ENCODE data around the gene ATP8A2. TPM values are rescaled to one million over a fixed set of nuclear protein-coding genes. Genes with fewer than 3 reads are reported as not detected.

The ATP8A2 gene
- total RNA-seq, 1 donor from 2014 or later = 0.40 TPM

- H3K36me3 Mint-ChIP-seq (ENCODE audit: low read depth) = no peaks in the 10 kb centered on the region
- H3K9me3 Mint-ChIP-seq = peaks cover 4% of the 10 kb centered on the region
- peaks cover 16% of the 10 kb centered on the region for H3K27me3 Mint-ChIP-seq
- no peak for DNase-seq
- no peak overlapping the region for H3K27ac Mint-ChIP-seq
- H3K4me3 Mint-ChIP-seq = no peak overlapping the region
- intact Hi-C loops (cut with micrococcal nuclease) = no loop called here
- no peaks in the 10 kb centered on the region for H3K4me1 Mint-ChIP-seq
Measured at GRCh38 chr13:25607096-25607495, 235.3 kb downstream of the ATP8A2 start.

GRCh38 chr13:25608181-25608580, 236.4 kb downstream of the ATP8A2 start:
- no peak for DNase-seq
- Mint-ChIP-seq H3K4me1 (no peaks in the 10 kb centered on the region), H3K4me3 (no peak overlapping the region), H3K36me3 (ENCODE audit: low read depth) (no peaks in the 10 kb centered on the region), H3K27ac (no peak overlapping the region), H3K27me3 (peaks cover 12% of the 10 kb centered on the region), H3K9me3 (peaks cover 10% of the 10 kb centered on the region)
- intact Hi-C loops (cut with micrococcal nuclease) = no loop called here

GRCh38 chr13:25616674-25617073, 244.9 kb downstream of the ATP8A2 start:
- DNase-seq = no peak
- no peaks in the 10 kb centered on the region for H3K36me3 Mint-ChIP-seq (ENCODE audit: low read depth)
- H3K4me3 Mint-ChIP-seq = no peak overlapping the region
- intact Hi-C loops (cut with micrococcal nuclease) = no loop called here
- no peak overlapping the region for H3K27ac Mint-ChIP-seq
- H3K9me3 Mint-ChIP-seq = peaks cover 10% of the 10 kb centered on the region
- H3K27me3 Mint-ChIP-seq = peaks cover 7% of the 10 kb centered on the region
- no peaks in the 10 kb centered on the region for H3K4me1 Mint-ChIP-seq

GRCh38 chr13:25619897-25620296, 248.1 kb downstream of the ATP8A2 start:
- H3K4me1 Mint-ChIP-seq = no peaks in the 10 kb centered on the region
- no peak overlapping the region for H3K27ac Mint-ChIP-seq
- DNase-seq = no peak
- no peaks in the 10 kb centered on the region for H3K9me3 Mint-ChIP-seq
- no peaks in the 10 kb centered on the region for H3K36me3 Mint-ChIP-seq (ENCODE audit: low read depth)
- H3K27me3 Mint-ChIP-seq = peaks cover 9% of the 10 kb centered on the region
- intact Hi-C loops (cut with micrococcal nuclease) = no loop called here
- no peak overlapping the region for H3K4me3 Mint-ChIP-seq

- Mint-ChIP-seq H3K27ac (no peak overlapping the region), H3K4me3 (no peak overlapping the region), H3K9me3 (no peaks in the 10 kb centered on the region), H3K27me3 (peaks cover 2% of the 10 kb centered on the region), H3K4me1 (no peaks in the 10 kb centered on the region), H3K36me3 (ENCODE audit: low read depth) (no peaks in the 10 kb centered on the region)
- intact Hi-C loops (cut with micrococcal nuclease) = no loop called here
- no peak for DNase-seq
Measured at GRCh38 chr13:25625414-25625813, 253.6 kb downstream of the ATP8A2 start.

GRCh38 chr13:25630329-25630900, 258.6 kb downstream of the ATP8A2 start:
- Mint-ChIP-seq H3K27ac (no peak overlapping the region), H3K4me1 (no peaks in the 10 kb centered on the region), H3K27me3 (peaks cover 4% of the 10 kb centered on the region), H3K36me3 (ENCODE audit: low read depth) (no peaks in the 10 kb centered on the region), H3K9me3 (no peaks in the 10 kb centered on the region), H3K4me3 (no peak overlapping the region)
- DNase-seq = no peak
- intact Hi-C loops (cut with micrococcal nuclease) = no loop called here

GRCh38 chr13:25632166-25632888, 260.6 kb downstream of the ATP8A2 start:
- no peak overlapping the region for H3K4me3 Mint-ChIP-seq
- no peaks in the 10 kb centered on the region for H3K9me3 Mint-ChIP-seq
- H3K36me3 Mint-ChIP-seq (ENCODE audit: low read depth) = no peaks in the 10 kb centered on the region
- H3K27ac Mint-ChIP-seq = no peak overlapping the region
- no peak for DNase-seq
- peaks cover 4% of the 10 kb centered on the region for H3K27me3 Mint-ChIP-seq
- intact Hi-C loops (cut with micrococcal nuclease) = no loop called here
- H3K4me1 Mint-ChIP-seq = no peaks in the 10 kb centered on the region

GRCh38 chr13:25633093-25633492, 261.3 kb downstream of the ATP8A2 start:
- intact Hi-C loops (cut with micrococcal nuclease) = no loop called here
- no peak overlapping the region for H3K27ac Mint-ChIP-seq
- no peaks in the 10 kb centered on the region for H3K4me1 Mint-ChIP-seq
- DNase-seq = no peak
- H3K4me3 Mint-ChIP-seq = no peak overlapping the region
- H3K9me3 Mint-ChIP-seq = no peaks in the 10 kb centered on the region
- H3K27me3 Mint-ChIP-seq = peaks cover 4% of the 10 kb centered on the region
- H3K36me3 Mint-ChIP-seq (ENCODE audit: low read depth) = no peaks in the 10 kb centered on the region

- Mint-ChIP-seq H3K9me3 (peaks cover 22% of the 10 kb centered on the region), H3K4me1 (no peaks in the 10 kb centered on the region), H3K36me3 (ENCODE audit: low read depth) (no peaks in the 10 kb centered on the region), H3K27me3 (no peaks in the 10 kb centered on the region), H3K4me3 (no peak overlapping the region), H3K27ac (no peak overlapping the region)
- DNase-seq = no peak
- intact Hi-C loops (cut with micrococcal nuclease) = no loop called here
Measured at GRCh38 chr13:25645681-25646080, 273.9 kb downstream of the ATP8A2 start.

- H3K27ac Mint-ChIP-seq = no peak overlapping the region
- intact Hi-C loops (cut with micrococcal nuclease) = no loop called here
- H3K36me3 Mint-ChIP-seq (ENCODE audit: low read depth) = no peaks in the 10 kb centered on the region
- no peak for DNase-seq
- no peaks in the 10 kb centered on the region for H3K4me1 Mint-ChIP-seq
- H3K9me3 Mint-ChIP-seq = peaks cover 15% of the 10 kb centered on the region
- peaks cover 9% of the 10 kb centered on the region for H3K27me3 Mint-ChIP-seq
- H3K4me3 Mint-ChIP-seq = no peak overlapping the region
Measured at GRCh38 chr13:25649001-25649633, 277.3 kb downstream of the ATP8A2 start.

GRCh38 chr13:25652764-25653163, 281.0 kb downstream of the ATP8A2 start:
- intact Hi-C loops (cut with micrococcal nuclease) = no loop called here
- no peak for DNase-seq
- Mint-ChIP-seq H3K36me3 (ENCODE audit: low read depth) (no peaks in the 10 kb centered on the region), H3K27ac (no peak overlapping the region), H3K4me3 (no peak overlapping the region), H3K4me1 (no peaks in the 10 kb centered on the region), H3K27me3 (peaks cover 9% of the 10 kb centered on the region), H3K9me3 (peaks cover 11% of the 10 kb centered on the region)

GRCh38 chr13:25654322-25654721, 282.5 kb downstream of the ATP8A2 start:
- intact Hi-C loops (cut with micrococcal nuclease) = no loop called here
- Mint-ChIP-seq H3K4me3 (no peak overlapping the region), H3K27me3 (peaks cover 9% of the 10 kb centered on the region), H3K4me1 (no peaks in the 10 kb centered on the region), H3K27ac (no peak overlapping the region), H3K9me3 (peaks cover 6% of the 10 kb centered on the region), H3K36me3 (ENCODE audit: low read depth) (no peaks in the 10 kb centered on the region)
- no peak for DNase-seq

GRCh38 chr13:25657157-25657556, 285.4 kb downstream of the ATP8A2 start:
- Mint-ChIP-seq H3K36me3 (ENCODE audit: low read depth) (no peaks in the 10 kb centered on the region), H3K4me1 (no peaks in the 10 kb centered on the region), H3K4me3 (no peak overlapping the region), H3K27me3 (peaks cover 15% of the 10 kb centered on the region), H3K27ac (no peak overlapping the region), H3K9me3 (peaks cover 10% of the 10 kb centered on the region)
- intact Hi-C loops (cut with micrococcal nuclease) = no loop called here
- no peak for DNase-seq

GRCh38 chr13:25659091-25659795, 287.5 kb downstream of the ATP8A2 start:
- intact Hi-C loops (cut with micrococcal nuclease) = no loop called here
- Mint-ChIP-seq H3K9me3 (peaks cover 4% of the 10 kb centered on the region), H3K4me1 (no peaks in the 10 kb centered on the region), H3K27me3 (peaks cover 6% of the 10 kb centered on the region), H3K4me3 (no peak overlapping the region), H3K36me3 (ENCODE audit: low read depth) (no peaks in the 10 kb centered on the region), H3K27ac (no peak overlapping the region)
- no peak for DNase-seq

Measured in activated CD4-positive, alpha-beta T cell treated with anti-CD3 and anti-CD28 coated beads, Interleukin-2, amount 10 ng/mL, durations not matched to agents 24 days and 14 days (primary cell).